Measurements from ENCODE around the gene CD48. TPM values are rescaled to one million over a fixed set of nuclear protein-coding genes. Genes with fewer than 3 reads are reported as not detected.

The CD48 gene
- total and polyA plus RNA-seq, 4 donors, result 2.5 to 10.0 (median 5.1) TPM

DNA sequence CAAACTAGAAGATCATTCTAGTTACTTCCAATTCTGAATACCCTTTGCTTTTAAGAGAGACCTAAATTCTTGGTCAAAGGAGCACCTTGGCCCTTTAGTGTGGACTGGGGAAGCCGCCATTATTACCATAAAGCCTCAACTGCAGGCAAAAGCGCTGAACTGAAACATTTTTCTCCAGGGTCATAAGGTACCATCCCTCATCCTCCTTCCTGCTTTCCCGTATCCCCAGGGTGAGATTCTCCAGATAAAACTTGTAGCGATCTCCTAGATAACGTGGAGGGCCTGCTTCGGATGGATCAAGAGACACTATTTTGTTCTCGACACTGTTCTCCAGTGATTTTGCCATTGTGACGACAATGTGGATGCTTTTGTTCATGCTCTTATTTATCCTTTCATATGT is 74.6 kb downstream of the CD48 start:
- no peak for TF ChIP-seq EGR1 (IDR thresholded peaks at IDR 0.05; ENCODE audit: low read depth in 2 of 2)
- TF ChIP-seq FOXA2 (IDR thresholded peaks at IDR 0.05), result no peak
- TF ChIP-seq, protein P1, sequence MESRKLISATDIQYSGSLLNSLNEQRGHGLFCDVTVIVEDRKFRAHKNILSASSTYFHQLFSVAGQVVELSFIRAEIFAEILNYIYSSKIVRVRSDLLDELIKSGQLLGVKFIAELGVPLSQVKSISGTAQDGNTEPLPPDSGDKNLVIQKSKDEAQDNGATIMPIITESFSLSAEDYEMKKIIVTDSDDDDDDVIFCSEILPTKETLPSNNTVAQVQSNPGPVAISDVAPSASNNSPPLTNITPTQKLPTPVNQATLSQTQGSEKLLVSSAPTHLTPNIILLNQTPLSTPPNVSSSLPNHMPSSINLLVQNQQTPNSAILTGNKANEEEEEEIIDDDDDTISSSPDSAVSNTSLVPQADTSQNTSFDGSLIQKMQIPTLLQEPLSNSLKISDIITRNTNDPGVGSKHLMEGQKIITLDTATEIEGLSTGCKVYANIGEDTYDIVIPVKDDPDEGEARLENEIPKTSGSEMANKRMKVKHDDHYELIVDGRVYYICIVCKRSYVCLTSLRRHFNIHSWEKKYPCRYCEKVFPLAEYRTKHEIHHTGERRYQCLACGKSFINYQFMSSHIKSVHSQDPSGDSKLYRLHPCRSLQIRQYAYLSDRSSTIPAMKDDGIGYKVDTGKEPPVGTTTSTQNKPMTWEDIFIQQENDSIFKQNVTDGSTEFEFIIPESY (IDR thresholded peaks at IDR 0.05), result no peak
- no peak for TF ChIP-seq HNF4G (IDR thresholded peaks at IDR 0.05)
- TF ChIP-seq JUND (IDR thresholded peaks at IDR 0.05), result no peak
- TF ChIP-seq RXRA (IDR thresholded peaks at IDR 0.05), result no peak
- TF ChIP-seq, protein P2, sequence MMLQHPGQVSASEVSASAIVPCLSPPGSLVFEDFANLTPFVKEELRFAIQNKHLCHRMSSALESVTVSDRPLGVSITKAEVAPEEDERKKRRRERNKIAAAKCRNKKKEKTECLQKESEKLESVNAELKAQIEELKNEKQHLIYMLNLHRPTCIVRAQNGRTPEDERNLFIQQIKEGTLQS (IDR thresholded peaks at IDR 0.05), result no peak
- TF ChIP-seq YY1 (IDR thresholded peaks at IDR 0.05), result no peak
- no peak for TF ChIP-seq FOXA1 (IDR thresholded peaks at IDR 0.05)
- TF ChIP-seq, protein P3, sequence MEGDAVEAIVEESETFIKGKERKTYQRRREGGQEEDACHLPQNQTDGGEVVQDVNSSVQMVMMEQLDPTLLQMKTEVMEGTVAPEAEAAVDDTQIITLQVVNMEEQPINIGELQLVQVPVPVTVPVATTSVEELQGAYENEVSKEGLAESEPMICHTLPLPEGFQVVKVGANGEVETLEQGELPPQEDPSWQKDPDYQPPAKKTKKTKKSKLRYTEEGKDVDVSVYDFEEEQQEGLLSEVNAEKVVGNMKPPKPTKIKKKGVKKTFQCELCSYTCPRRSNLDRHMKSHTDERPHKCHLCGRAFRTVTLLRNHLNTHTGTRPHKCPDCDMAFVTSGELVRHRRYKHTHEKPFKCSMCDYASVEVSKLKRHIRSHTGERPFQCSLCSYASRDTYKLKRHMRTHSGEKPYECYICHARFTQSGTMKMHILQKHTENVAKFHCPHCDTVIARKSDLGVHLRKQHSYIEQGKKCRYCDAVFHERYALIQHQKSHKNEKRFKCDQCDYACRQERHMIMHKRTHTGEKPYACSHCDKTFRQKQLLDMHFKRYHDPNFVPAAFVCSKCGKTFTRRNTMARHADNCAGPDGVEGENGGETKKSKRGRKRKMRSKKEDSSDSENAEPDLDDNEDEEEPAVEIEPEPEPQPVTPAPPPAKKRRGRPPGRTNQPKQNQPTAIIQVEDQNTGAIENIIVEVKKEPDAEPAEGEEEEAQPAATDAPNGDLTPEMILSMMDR (IDR thresholded peaks at IDR 0.05; ENCODE audit: low read depth, low read length, missing input control), result no peak
- no peak for TF ChIP-seq REST (IDR thresholded peaks at IDR 0.05)
- TF ChIP-seq SP1 (IDR thresholded peaks at IDR 0.05), result no peak
- no peak for TF ChIP-seq NR2F2 (IDR thresholded peaks at IDR 0.05)
- TF ChIP-seq MAX (IDR thresholded peaks at IDR 0.05), result no peak
- no peak for TF ChIP-seq RAD21 (IDR thresholded peaks at IDR 0.05)
- TF ChIP-seq TAF1 (conservative IDR thresholded peaks at IDR 0.05), result no peak
- TF ChIP-seq HNF4A (conservative IDR thresholded peaks at IDR 0.05), result no peak
- TF ChIP-seq GABPA (IDR thresholded peaks at IDR 0.05 in 1 of 2, conservative IDR thresholded peaks at IDR 0.05 in 1 of 2), result no peak
- DNase-seq (ENCODE audit: low spot score), result no peak
- Histone ChIP-seq H3K27me3 (ENCODE audit: control insufficient read depth in 4 of 4, insufficient read depth in 4 of 4, low read length in 3 of 4) (no peaks in the 10 kb centered on the region), H3K4me1 (ENCODE audit: control insufficient read depth in 4 of 4, insufficient read depth in 4 of 4, low read length in 3 of 4) (peaks cover 7 to 20% (median 20%) of the 10 kb centered on the region in 4 donors), H3K4me3 (ENCODE audit: low read depth in 1 of 3, low read length in 3 of 3) (no peak overlapping the region), H3K36me3 (ENCODE audit: control insufficient read depth in 4 of 4, insufficient read depth in 3 of 4, low read depth in 1 of 4, low read length in 3 of 4) (no peaks in the 10 kb centered on the region), H3K27ac (ENCODE audit: low read depth in 1 of 2, low read length in 2 of 2) (no peak overlapping the region), H3K9me3 (ENCODE audit: control insufficient read depth in 4 of 4, low read length in 3 of 4) (no peaks in the 10 kb centered on the region), H3K9ac (ENCODE audit: low read depth in 1 of 2, low read length in 2 of 2) (no peak overlapping the region)
- WGBS, result 97% methylated on average over 8 of the region's 8 CpGs

Data from liver (tissue), 9 donors.